K562 (cell line): Measurements from ENCODE around the gene GMPR. TPM values are rescaled to one million over a fixed set of nuclear protein-coding genes. Genes with fewer than 3 reads are reported as not detected.

ENCODE experiments used
- ATAC-seq: fragments of 200-7000 bp; cut with Tn5 transposase; 3 replicates; pipeline ENCODE4 v1.9.1; 2020; ENCODE audit warnings: moderate library complexity
- BruUV-seq: library from RNA; stranded (reverse); fragments of 400-500 nt; replicated peaks from 2 replicates; lab custom pipeline; 2021; lab: Mats Ljungman, UMichigan
- CTCF ChIA-PET: fragments of 300-600 bp; formaldehyde crosslinking; extraction: SDS; loops from one replicate; lab custom pipeline; 2021; ENCODE audit warnings: low intra/inter-chr PET ratio; lab: Yijun Ruan, JAX
- POLR2A ChIA-PET: fragments of 300-600, 350-650 bp; sonication (Branson Sonifier 250); formaldehyde crosslinking; extraction: SDS; loops from one replicate; lab custom pipeline; 2021; ENCODE audit warnings: antibody characterized with exemption, inconsistent platforms; lab: Yijun Ruan, JAX
- DNase-seq, 4 experiments: peaks; one replicate each; pipeline versions ENCODE4 v3.0.0 to v3.0.0-alpha.2; 2011 to 2018; ENCODE audit warnings: low spot score in 3 of 4, mixed read lengths in 3 of 4; ENCODE audit errors: extremely low read depth in 1 of 4
- FAIRE-seq: peaks from 2 replicates; lab custom pipeline; 2011; peaks lifted over from hg19 to GRCh38; lab: Jason Lieb, UNC
- H2AFZ ChIP-seq: 2 replicates; pipeline ENCODE4 v1.6.0; 2011; ENCODE audit warnings: low read depth, low read length, control low read depth, inconsistent platforms
- H3K27ac ChIP-seq: fragments of 200-600 bp; 3 replicates; pipeline ENCODE4 v1.8.0; 2011; ENCODE audit warnings: low read depth, mild to moderate bottlenecking, control low read depth, inconsistent platforms, low read length, moderate library complexity, mixed read lengths; ENCODE audit errors: extremely low read depth
- H3K27me3 ChIP-seq, 2 experiments: fragments of 300-600 bp in 1 of 2; 2 replicates in 1 of 2; 3 replicates in 1 of 2; pipeline versions ENCODE4 v1.6.0 to v1.8.0; 2011; ENCODE audit warnings: inconsistent platforms in 2 of 2, low read length in 2 of 2, mild to moderate bottlenecking in 1 of 2, mixed read lengths in 1 of 2, moderate library complexity in 1 of 2; ENCODE audit not compliant: control insufficient read depth in 2 of 2, insufficient read depth in 2 of 2
- H3K36me3 ChIP-seq: fragments of 300-600 bp; 3 replicates; pipeline ENCODE4 v1.8.0; 2011; ENCODE audit warnings: mild to moderate bottlenecking, low read length, inconsistent platforms; ENCODE audit not compliant: control insufficient read depth, insufficient read depth
- H3K4me1 ChIP-seq, 2 experiments: fragments of 200-600 bp in 1 of 2; replicated peaks in 1 of 2; 2 replicates in 1 of 2; 3 replicates in 1 of 2; pipeline versions ENCODE4 v1.5.1 to v1.8.0; 2011; ENCODE audit warnings: inconsistent platforms in 2 of 2, low read length in 2 of 2, mild to moderate bottlenecking in 1 of 2, mixed read lengths in 1 of 2, moderate library complexity in 1 of 2; ENCODE audit not compliant: control insufficient read depth in 2 of 2, insufficient read depth in 2 of 2
- H3K4me2 ChIP-seq: 2 replicates; pipeline ENCODE4 v1.6.1; 2011; ENCODE audit warnings: low read length, control low read depth, inconsistent platforms, mixed read lengths; ENCODE audit not compliant: insufficient read depth
- H3K4me3 ChIP-seq: fragments of 200-600 bp; sonication (generic), shearing (Covaris generic); 2 replicates; pipeline ENCODE4 v1.5.1; 2016; ENCODE audit warnings: control low read depth, inconsistent platforms
- H3K79me2 ChIP-seq: fragments of 200-600 bp; 3 replicates; pipeline ENCODE4 v1.8.0; 2011; ENCODE audit warnings: low read length, inconsistent platforms; ENCODE audit not compliant: control insufficient read depth, insufficient read depth
- H3K9ac ChIP-seq, 2 experiments: 2 replicates each; pipeline versions ENCODE4 v1.6.0 to v1.6.1; 2011; ENCODE audit warnings: low read depth in 2 of 2, low read length in 2 of 2, control low read depth in 1 of 2, inconsistent platforms in 1 of 2, mild to moderate bottlenecking in 1 of 2, mixed read lengths in 1 of 2; ENCODE audit not compliant: insufficient read depth in 1 of 2
- H3K9me1 ChIP-seq: one replicate; pipeline ENCODE4 v1.6.0; 2011; ENCODE audit warnings: inconsistent platforms, mild to moderate bottlenecking, low read length, moderate library complexity; ENCODE audit not compliant: control insufficient read depth, insufficient read depth
- H3K9me3 ChIP-seq: replicated peaks from 2 replicates; pipeline ENCODE4 v1.5.1; 2011; ENCODE audit warnings: low read depth, low read length, inconsistent platforms; ENCODE audit not compliant: control insufficient read depth, insufficient read depth
- H4K20me1 ChIP-seq: replicated peaks from 2 replicates; pipeline ENCODE4 v1.6.1; 2011; ENCODE audit warnings: low read length, inconsistent platforms, mixed read lengths; ENCODE audit not compliant: control insufficient read depth, insufficient read depth
- DMBX1 ChIP-seq: fragments of 250-450 bp; sonication (Bioruptor Pico); IDR thresholded peaks from 2 replicates; pipeline ENCODE4 v1.8.0; 2022; ENCODE audit warnings: inconsistent platforms, mild to moderate bottlenecking, moderate library complexity, borderline replicate concordance
- MCM5 ChIP-seq: fragments of 450-650 bp; IDR thresholded peaks from 2 replicates; pipeline ENCODE4 v1.6.1; 2016; ENCODE audit warnings: low read depth
- MEIS2 ChIP-seq: fragments of 450-650 bp; IDR thresholded peaks from 2 replicates; pipeline ENCODE4 v1.6.1; 2014; ENCODE audit warnings: mild to moderate bottlenecking; ENCODE audit not compliant: partially characterized antibody
- NCOA4 ChIP-seq: fragments of 450-650 bp; IDR thresholded peaks from 2 replicates; pipeline ENCODE4 v1.6.1; 2018; ENCODE audit warnings: mild to moderate bottlenecking; ENCODE audit not compliant: partially characterized antibody
- NFXL1 ChIP-seq: fragments of 450-650 bp; formaldehyde crosslinking; IDR thresholded peaks from 2 replicates; pipeline ENCODE4 v1.4.0; 2021; ENCODE audit warnings: mild to moderate bottlenecking
- PCBP1 ChIP-seq: fragments of 200-400 bp; formaldehyde crosslinking; IDR thresholded peaks from 2 replicates; pipeline ENCODE4 v1.6.1; 2018; ENCODE audit warnings: mild to moderate bottlenecking, low read depth, low read length; ENCODE audit not compliant: poor library complexity, severe bottlenecking
- PKNOX1 ChIP-seq: fragments of 450-650 bp; IDR thresholded peaks from 2 replicates; pipeline ENCODE4 v1.6.1; 2016
- TBL1XR1 ChIP-seq, 2 experiments: IDR thresholded peaks; 2 replicates each; pipeline ENCODE4 v1.6.1; 2012; ENCODE audit warnings: improper control_type of control experiment in 2 of 2, low read length in 2 of 2, mild to moderate bottlenecking in 1 of 2
- ZNF263 ChIP-seq: sonication (generic); formaldehyde crosslinking; IDR thresholded peaks from 2 replicates; pipeline ENCODE4 v1.8.0; 2022; ENCODE audit warnings: mild to moderate bottlenecking, missing genetic modification reagents, borderline replicate concordance
- ZNF586 ChIP-seq: fragments of 450-650 bp; formaldehyde crosslinking; conservative IDR thresholded peaks from 2 replicates; pipeline ENCODE4 v1.4.0; 2020; ENCODE audit warnings: mild to moderate bottlenecking, moderate library complexity
- ZNF707 ChIP-seq: fragments of 250-450 bp; sonication (Bioruptor Pico); conservative IDR thresholded peaks from 2 replicates; pipeline ENCODE4 v1.8.0; 2022; ENCODE audit warnings: inconsistent platforms, mild to moderate bottlenecking, moderate library complexity
- WGBS: fragments of 100-300 bp; shearing (Covaris generic); methylation state at CpG from one replicate; pipeline ENCODE4 v1.1.6; 2016; ENCODE audit warnings: low coverage, mixed read lengths; ENCODE audit not compliant: insufficient coverage; ENCODE audit errors: missing lambda C conversion rate; 5-methylcytosine and 5-hydroxymethylcytosine counted together
- in situ Hi-C: fragments of 300-500 bp; cut with MboI; formaldehyde crosslinking; loops from 4 replicates; pipeline ENCODE4 v1.15.0; 2018; ENCODE audit warnings: inconsistent platforms, mixed read lengths
- intact Hi-C: fragments of 100-400 bp; cut with micrococcal nuclease; formaldehyde crosslinking; loops from 2 replicates; pipeline ENCODE4 v1.14.2; 2022
- polyA plus RNA-seq, 8 experiments: library from polyadenylated mRNA; depleted of rRNA in 4 of 8; stranded (reverse) in 5 of 8; unstranded in 3 of 8; fragments of >200 nt; fragmentation: Nextera tagmentation in 2 of 8; fragmentation: Illumina TruSeq in 1 of 8; extraction: Ambion mirVana in 2 of 8; extraction: Trizol in 1 of 8; gene quantifications; 2 replicates each; pipeline versions ENCODE4 v1.2.1 to v1.2.3, GENCODE V29; 2011 to 2014; ENCODE audit warnings: inconsistent platforms in 1 of 8, missing spikeins in 1 of 8
- total RNA-seq, 7 experiments: library from RNA; depleted of rRNA in 6 of 7; stranded (reverse); fragments of >200 nt in 6 of 7; fragmentation: Illumina TruSeq in 2 of 7; extraction: Trizol in 2 of 7; gene quantifications; 2 replicates each; pipeline versions ENCODE4 v1.2.1 to v1.2.3, GENCODE V29; 2011 to 2021; ENCODE audit warnings: low replicate concordance in 1 of 7

Gene GMPR
- total and polyA plus RNA-seq, 9 of the 15 experiments (the other 6 are each of a cell fraction or from before 2014, with no cell fraction given) = 34.6 to 83.7 (median 49.8) TPM

- 0 out of 2 replicates have a peak, but pooled peaks cover 2% of the 10 kb centered on the region for H4K20me1 ChIP-seq
- POLR2A ChIA-PET = interaction anchor here (0.9 to 7.6 kb wide), 8 partner anchors 8 to 125 kb away, joined by 3 to 97 read pairs (median 4); partner anchors contain the start of gene GMPR
- in situ Hi-C loops = no loop called here
- DNase-seq = no peak
- TF ChIP-seq ZNF707 (CRISPR knock-in tag) (no peak), MCM5 (no peak)
- H3K79me2 ChIP-seq = peaks cover 4% of the 10 kb centered on the region; the same call in 2 of the 3 replicates
- no peak overlapping the region for H3K9ac ChIP-seq
- no peak overlapping the region for H3K27ac ChIP-seq
- no peaks in the 10 kb centered on the region for H3K9me1 ChIP-seq
- CTCF ChIA-PET = no interaction called here
- H3K4me2 ChIP-seq = no peak overlapping the region
- no peak for FAIRE-seq
- H3K36me3 ChIP-seq = peaks cover 68% of the 10 kb centered on the region
- H3K27me3 ChIP-seq = no peaks in the 10 kb centered on the region
- intact Hi-C loops = no loop called here
- BruUV-seq = TSS peak; percentile 2
- H3K4me3 ChIP-seq = no peak overlapping the region
- H3K4me1 ChIP-seq = peaks cover 5 to 26% of the 10 kb centered on the region in 2 experiments; a peak in 4 of 5 replicates
- H3K9me3 ChIP-seq = no peaks in the 10 kb centered on the region
- H2AFZ ChIP-seq = no peak overlapping the region
- WGBS = 75% methylated on average over 2 of the region's 2 CpGs
- ATAC-seq = peak; percentile 8; the same call in 1 of the 3 replicates
Observed at GRCh38 chr6:16256781-16257180, 18.4 kb downstream of the GMPR start.

- peaks cover 9 to 18% of the 10 kb centered on the region in 2 experiments; a peak in 4 of 5 replicates for H3K4me1 ChIP-seq
- intact Hi-C loops (no loop called here), in situ Hi-C loops (no loop called here)
- ChIA-PET CTCF (no interaction called here), POLR2A (interaction anchor here (0.6 to 7.6 kb wide), 6 partner anchors 8 to 606 kb away, joined by 3 to 97 read pairs (median 8); partner anchors contain the start of gene GMPR)
- peaks cover 58% of the 10 kb centered on the region for H3K36me3 ChIP-seq
- H3K9me3 ChIP-seq = no peaks in the 10 kb centered on the region
- no TSS peak for BruUV-seq
- H3K4me2 ChIP-seq = peak overlapping the region; percentile 16; the same call in 1 of the 2 replicates
- H3K9me1 ChIP-seq = no peaks in the 10 kb centered on the region
- no peak overlapping the region for H3K4me3 ChIP-seq
- H3K27me3 ChIP-seq = no peaks in the 10 kb centered on the region
- H2AFZ ChIP-seq = no peak overlapping the region
- peak; percentile 40 for FAIRE-seq
- WGBS = 49% methylated on average over 7 of the region's 7 CpGs
- H3K9ac ChIP-seq = peak overlapping the region; percentile 34 to 79
- no peaks in the 10 kb centered on the region; the same call in 1 of the 2 replicates for H4K20me1 ChIP-seq
- peak in 3 of 4 experiments; percentile 27 to 47 (median 38) for DNase-seq
- H3K27ac ChIP-seq = peak overlapping the region; percentile 51
- peaks cover 9% of the 10 kb centered on the region; the same call in 2 of the 3 replicates for H3K79me2 ChIP-seq
- ATAC-seq = peak; percentile 87
- 0 out of 2 replicates have a peak, but pooled peaks have one; percentile 19 for TF ChIP-seq ZNF263 (CRISPR knock-in tag)
- TF ChIP-seq PKNOX1 = peak; percentile 53; the same call in 1 of the 2 replicates
- no peak for TF ChIP-seq NFXL1
- TF ChIP-seq TBL1XR1 (IDR thresholded peaks at IDR 0.05; ENCODE audit: low read length in 2 of 2) = no peak
- TF ChIP-seq ZNF586 (CRISPR knock-in tag) = no peak
- no peak for TF ChIP-seq PCBP1
- TF ChIP-seq DMBX1 (CRISPR knock-in tag) = 0 out of 2 replicates have a peak, but pooled peaks have one; percentile 14
- peak; percentile 8 for TF ChIP-seq MEIS2
- no peak for TF ChIP-seq NCOA4
Observed at GRCh38 chr6:16257999-16258708, 19.8 kb downstream of the GMPR start.
